Body of pancreas (tissue), 4 donors: ENCODE results near the gene KIF21A. TPM values are rescaled to one million over a fixed set of nuclear protein-coding genes. Genes with fewer than 3 reads are reported as not detected.

Experiments
- ATAC-seq: fragments of 150-250 bp; one replicate; pipeline ENCODE4 v1.9.1; 2016
- DNase-seq, 4 donors: peaks; one replicate each; pipeline ENCODE4 v3.0.0-alpha.2; 2019
- H3K27ac ChIP-seq, 4 donors: fragments of 200-600 bp; sonication (generic); 1 replicate in 3 of 4; 2 replicates in 1 of 4; pipeline versions ENCODE4 v1.5.1 to v1.6.1; 2016 to 2019; ENCODE audit warnings: mild to moderate bottlenecking in 1 of 4, mixed read lengths in 1 of 4, moderate library complexity in 1 of 4
- H3K27me3 ChIP-seq, 2 donors: fragments of 200-600 bp; sonication (generic); one replicate each; pipeline ENCODE4 v1.6.0; 2016; ENCODE audit warnings: mild to moderate bottlenecking in 1 of 2
- H3K36me3 ChIP-seq, 2 donors: fragments of 200-600 bp; sonication (generic); replicated peaks in 1 of 2; 2 replicates each; pipeline ENCODE4 v1.5.1; 2016; ENCODE audit warnings: low read depth in 2 of 2; ENCODE audit not compliant: insufficient read depth in 1 of 2
- H3K4me1 ChIP-seq: fragments of 200-600 bp; sonication (generic); one replicate; pipeline ENCODE4 v1.6.0; 2016
- H3K4me3 ChIP-seq, 2 donors: fragments of 200-600 bp; sonication (generic); 1 replicate in 1 of 2; 2 replicates in 1 of 2; pipeline ENCODE4 v1.5.1; 2016 to 2019
- H3K9me3 ChIP-seq, 3 donors: fragments of 200-600 bp; sonication (generic); 1 replicate in 2 of 3; 2 replicates in 1 of 3; pipeline ENCODE4 v1.5.1; 2016
- POLR2A ChIP-seq, 3 donors: fragments of 450-650 bp; IDR thresholded peaks; one replicate each; pipeline ENCODE4 v1.6.1; 2016; ENCODE audit warnings: antibody characterized with exemption in 3 of 3, mild to moderate bottlenecking in 2 of 3
- WGBS, 2 donors: methylation state at CpG; one replicate each; pipeline ENCODE4 v1.1.5; 2017; 5-methylcytosine and 5-hydroxymethylcytosine counted together
- intact Hi-C: fragments of 100-400 bp; cut with DNase I; formaldehyde crosslinking; loops from one replicate; pipeline ENCODE4 v1.15.1; 2023
- total RNA-seq, 2 donors: library from RNA; depleted of rRNA; stranded (reverse); fragments of >200 nt; gene quantifications; one replicate each; pipeline ENCODE4 v1.1.0, GENCODE V29; 2016
- TF ChIP-seq, protein P1 (sequence below), 7 experiments: fragments of 450-650 bp in 4 of 7; fragments of 200-600 bp in 3 of 7; sonication (generic) in 3 of 7; IDR thresholded peaks; one replicate each; pipeline ENCODE4 v1.5.1; 2016 to 2019; ENCODE audit warnings: antibody characterized with exemption in 7 of 7

Gene KIF21A
- total RNA-seq, 2 donors from 2014 or later: 19.5 to 49.1 TPM

DNA sequence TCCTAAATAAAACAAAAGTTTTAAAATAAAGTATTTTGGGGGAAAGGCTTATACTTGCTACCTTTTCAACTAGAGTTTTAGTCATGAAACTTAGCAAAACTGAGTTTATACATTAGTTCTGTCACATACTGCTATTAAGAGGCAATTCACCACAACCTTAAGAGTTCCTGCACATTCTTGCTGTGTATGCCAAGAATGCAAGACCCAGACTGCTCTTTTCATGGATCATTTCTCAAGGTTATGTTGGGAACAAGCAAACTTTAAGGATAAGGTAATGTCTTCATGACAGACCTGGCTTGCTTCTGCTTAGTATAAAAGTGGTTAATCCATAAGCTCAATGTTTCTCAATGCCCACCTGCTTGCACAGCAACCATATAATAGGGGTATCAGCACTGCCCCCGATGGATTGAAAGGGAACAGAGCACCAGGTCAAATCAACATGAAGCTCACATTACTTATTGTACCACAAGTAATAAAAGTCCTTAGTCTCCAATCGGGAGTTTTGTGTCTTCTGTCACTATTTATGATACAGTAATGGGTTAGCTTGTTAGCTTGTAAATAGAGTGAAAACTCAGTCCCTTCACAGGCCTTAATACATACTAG, 67.6 kb downstream of the KIF21A start:
- Histone ChIP-seq H3K36me3 (no peaks in the 10 kb centered on the region), H3K4me3 (no peak overlapping the region), H3K27me3 (no peaks in the 10 kb centered on the region), H3K4me1 (no peaks in the 10 kb centered on the region), H3K27ac (no peak overlapping the region), H3K9me3 (no peaks in the 10 kb centered on the region)
- intact Hi-C loops: no loop called here
- DNase-seq: no peak
- TF ChIP-seq POLR2A (IDR thresholded peaks at IDR 0.05): no peak
- TF ChIP-seq, protein P1, sequence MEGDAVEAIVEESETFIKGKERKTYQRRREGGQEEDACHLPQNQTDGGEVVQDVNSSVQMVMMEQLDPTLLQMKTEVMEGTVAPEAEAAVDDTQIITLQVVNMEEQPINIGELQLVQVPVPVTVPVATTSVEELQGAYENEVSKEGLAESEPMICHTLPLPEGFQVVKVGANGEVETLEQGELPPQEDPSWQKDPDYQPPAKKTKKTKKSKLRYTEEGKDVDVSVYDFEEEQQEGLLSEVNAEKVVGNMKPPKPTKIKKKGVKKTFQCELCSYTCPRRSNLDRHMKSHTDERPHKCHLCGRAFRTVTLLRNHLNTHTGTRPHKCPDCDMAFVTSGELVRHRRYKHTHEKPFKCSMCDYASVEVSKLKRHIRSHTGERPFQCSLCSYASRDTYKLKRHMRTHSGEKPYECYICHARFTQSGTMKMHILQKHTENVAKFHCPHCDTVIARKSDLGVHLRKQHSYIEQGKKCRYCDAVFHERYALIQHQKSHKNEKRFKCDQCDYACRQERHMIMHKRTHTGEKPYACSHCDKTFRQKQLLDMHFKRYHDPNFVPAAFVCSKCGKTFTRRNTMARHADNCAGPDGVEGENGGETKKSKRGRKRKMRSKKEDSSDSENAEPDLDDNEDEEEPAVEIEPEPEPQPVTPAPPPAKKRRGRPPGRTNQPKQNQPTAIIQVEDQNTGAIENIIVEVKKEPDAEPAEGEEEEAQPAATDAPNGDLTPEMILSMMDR (IDR thresholded peaks at IDR 0.05): no peak
- ATAC-seq: no peak
- 68 to 75% methylated on average over 2 of the region's 2 CpGs for WGBS, 2 donors

DNA sequence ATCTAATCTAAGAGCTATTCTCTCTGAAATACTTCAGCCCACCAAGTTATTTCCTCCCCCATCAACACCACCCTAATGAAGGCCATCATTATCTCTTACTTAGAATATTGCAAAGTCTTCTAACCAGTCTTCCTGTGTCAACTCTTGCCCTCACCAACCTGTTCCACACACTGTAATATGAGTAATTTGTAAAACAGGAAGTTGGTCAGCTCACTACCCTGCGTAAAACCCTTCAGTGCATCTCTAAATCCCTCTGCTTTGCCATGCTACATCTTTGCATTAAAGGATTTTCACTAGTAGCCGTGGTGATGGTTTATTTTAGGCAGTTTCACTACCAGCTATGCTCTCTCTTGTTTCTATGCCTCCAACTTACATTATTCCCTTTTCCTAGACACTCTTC, 70.0 kb downstream of the KIF21A start:
- intact Hi-C loops: no loop called here
- no peak overlapping the region for H3K27ac ChIP-seq
- DNase-seq (no peak), ATAC-seq (no peak)
- H3K36me3 ChIP-seq: no peaks in the 10 kb centered on the region
- 71 to 93% methylated on average over 2 of the region's 2 CpGs for WGBS, 2 donors
- peaks cover 8% of the 10 kb centered on the region for H3K4me1 ChIP-seq
- no peak overlapping the region for H3K4me3 ChIP-seq
- no peaks in the 10 kb centered on the region for H3K27me3 ChIP-seq
- no peak for TF ChIP-seq POLR2A (IDR thresholded peaks at IDR 0.05)
- TF ChIP-seq, protein P1 (IDR thresholded peaks at IDR 0.05): no peak
- no peaks in the 10 kb centered on the region for H3K9me3 ChIP-seq

DNA sequence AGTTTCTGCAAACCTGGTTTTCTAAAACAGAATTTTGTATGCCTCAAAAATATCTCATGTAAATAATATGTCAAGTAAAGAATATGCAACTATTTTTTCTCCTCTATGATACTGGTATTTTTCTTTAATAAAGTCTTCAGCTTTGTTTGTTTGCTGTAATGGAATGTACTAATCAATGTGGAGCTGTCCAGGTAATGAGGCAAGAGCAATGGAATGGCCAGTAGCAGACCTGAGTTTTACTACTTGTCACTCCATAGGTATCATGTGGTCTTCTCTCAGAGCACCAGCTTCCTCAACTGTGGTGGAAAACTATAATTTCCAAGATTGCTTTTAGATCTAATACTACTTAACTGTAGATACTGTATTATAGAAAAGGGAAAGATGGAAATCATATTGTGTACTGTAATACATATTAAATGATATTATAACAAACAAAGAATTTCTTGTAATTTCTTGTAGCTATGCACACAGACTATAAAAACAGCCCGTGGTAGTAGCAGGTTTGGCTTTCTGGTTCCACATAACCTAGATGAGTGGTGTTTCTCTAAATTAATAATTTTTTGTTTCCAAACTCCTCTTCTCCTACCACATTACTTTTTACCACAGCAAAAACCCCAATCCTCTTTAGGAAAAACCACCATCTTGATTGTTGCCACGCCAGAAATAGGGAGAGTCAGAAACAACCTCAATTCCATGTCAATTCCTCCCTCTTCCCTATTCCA, 70.6 kb downstream of the KIF21A start:
- Histone ChIP-seq H3K4me3 (no peak overlapping the region), H3K9me3 (no peaks in the 10 kb centered on the region), H3K27ac (no peak overlapping the region), H3K36me3 (no peaks in the 10 kb centered on the region), H3K4me1 (peaks cover 10% of the 10 kb centered on the region), H3K27me3 (no peaks in the 10 kb centered on the region)
- DNase-seq: no peak
- TF ChIP-seq POLR2A (IDR thresholded peaks at IDR 0.05): no peak
- TF ChIP-seq, protein P1 (IDR thresholded peaks at IDR 0.05): no peak
- 90 to 92% methylated on average over 2 of the region's 2 CpGs for WGBS, 2 donors
- peak; percentile 52 for ATAC-seq
- intact Hi-C loops: no loop called here

DNA sequence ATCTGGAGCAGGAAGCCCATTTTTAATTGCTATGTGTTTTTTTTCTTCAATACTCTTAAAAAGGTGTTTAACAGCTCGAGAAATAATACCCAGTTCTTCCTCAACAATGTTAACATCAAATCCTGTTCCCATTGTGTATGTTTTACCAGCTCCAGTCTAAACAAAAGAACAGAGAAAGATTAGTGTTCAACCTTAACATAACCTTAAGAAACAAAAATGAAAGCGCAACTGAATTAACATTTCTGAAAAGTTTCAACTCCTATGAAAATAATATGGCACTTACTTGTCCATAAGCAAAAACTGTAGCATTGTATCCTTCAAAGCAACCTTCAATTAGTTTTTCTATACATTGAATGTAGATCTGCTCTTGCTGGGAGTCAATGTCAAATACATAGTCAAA, 73.2 kb downstream of the KIF21A start:
- H3K27ac ChIP-seq: no peak overlapping the region
- no peaks in the 10 kb centered on the region for H3K9me3 ChIP-seq
- 90 to 92% methylated on average over 2 of the region's 2 CpGs for WGBS, 2 donors
- intact Hi-C loops: no loop called here
- DNase-seq (no peak), ATAC-seq (no peak)
- no peaks in the 10 kb centered on the region for H3K36me3 ChIP-seq
- H3K4me1 ChIP-seq: peaks cover 10% of the 10 kb centered on the region
- H3K27me3 ChIP-seq: no peaks in the 10 kb centered on the region
- no peak for TF ChIP-seq POLR2A (IDR thresholded peaks at IDR 0.05)
- TF ChIP-seq, protein P1 (IDR thresholded peaks at IDR 0.05): no peak
- H3K4me3 ChIP-seq: no peak overlapping the region

DNA sequence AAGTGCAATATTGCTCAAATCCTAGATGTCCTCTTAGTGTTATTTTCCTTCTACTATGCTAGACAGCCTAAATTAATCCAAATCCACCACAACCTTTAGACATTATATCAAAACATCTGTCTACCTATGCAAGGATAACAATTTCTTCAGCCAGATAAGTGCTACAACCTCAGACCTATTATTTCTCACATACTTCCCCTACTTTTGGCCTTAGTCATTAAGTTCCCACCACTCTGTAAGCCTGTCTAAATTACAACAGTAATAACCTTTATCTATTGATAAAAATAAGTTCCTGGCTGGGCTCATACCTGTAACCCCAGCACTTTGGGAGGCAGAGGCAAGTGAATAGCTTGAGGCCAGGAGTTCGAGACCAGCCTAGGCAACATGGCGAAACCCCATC, 74.0 kb downstream of the KIF21A start:
- Histone ChIP-seq H3K9me3 (no peaks in the 10 kb centered on the region), H3K36me3 (no peaks in the 10 kb centered on the region), H3K27me3 (no peaks in the 10 kb centered on the region), H3K27ac (no peak overlapping the region), H3K4me3 (no peak overlapping the region), H3K4me1 (peaks cover 10% of the 10 kb centered on the region)
- DNase-seq: no peak
- WGBS, 2 donors: 94 to 100% methylated on average over 2 of the region's 2 CpGs
- TF ChIP-seq POLR2A (IDR thresholded peaks at IDR 0.05): no peak
- TF ChIP-seq, protein P1 (IDR thresholded peaks at IDR 0.05): no peak
- no peak for ATAC-seq
- intact Hi-C loops: no loop called here
